A673 (cell line): Measurements from ENCODE around the gene FBXL15. TPM values are rescaled to one million over a fixed set of nuclear protein-coding genes. Genes with fewer than 3 reads are reported as not detected.

ENCODE experiments used
- BruUV-seq: library from RNA; stranded (reverse); fragments of 400-500 nt; replicated peaks from 2 replicates; lab custom pipeline; 2021; lab: Mats Ljungman, UMichigan
- CTCF ChIA-PET: fragments of 300-600 bp; sonication (Branson Sonifier 250); formaldehyde crosslinking; loops from one replicate; lab custom pipeline; 2022; ENCODE audit warnings: antibody characterized with exemption; lab: Charles Lee
- POLR2A ChIA-PET: fragments of 300-600 bp; sonication (Branson Sonifier 250); formaldehyde crosslinking; loops from one replicate; lab custom pipeline; 2022; ENCODE audit warnings: antibody characterized with exemption; ENCODE audit not compliant: low non-redundant PET; lab: Charles Lee
- DNase-seq: peaks from one replicate; pipeline ENCODE4 v3.0.0-alpha.2; 2015; ENCODE audit warnings: low spot score
- H3K27ac ChIP-seq: fragments of 200-600 bp; sonication (generic); 2 replicates; pipeline ENCODE4 v1.5.1; 2016; ENCODE audit warnings: mixed run types, low read depth, mild to moderate bottlenecking, mixed read lengths, antibody characterized with exemption, low read length; ENCODE audit not compliant: poor library complexity, severe bottlenecking
- H3K27me3 ChIP-seq: fragments of 200-600 bp; sonication (generic); replicated peaks from 2 replicates; pipeline ENCODE4 v1.6.1; 2017; ENCODE audit warnings: mixed run types, low read depth, mild to moderate bottlenecking, mixed read lengths, antibody characterized with exemption, low read length; ENCODE audit not compliant: insufficient read depth, poor library complexity
- H3K36me3 ChIP-seq: fragments of 200-600 bp; sonication (generic); 2 replicates; pipeline ENCODE4 v1.6.1; 2016; ENCODE audit warnings: mixed run types, mild to moderate bottlenecking, mixed read lengths, antibody characterized with exemption, low read length; ENCODE audit not compliant: insufficient read depth, poor library complexity, severe bottlenecking
- H3K4me1 ChIP-seq: fragments of 200-600 bp; sonication (generic); 2 replicates; pipeline ENCODE4 v1.6.1; 2017; ENCODE audit warnings: mixed run types, mild to moderate bottlenecking, mixed read lengths, antibody characterized with exemption, low read length; ENCODE audit not compliant: insufficient read depth, poor library complexity, severe bottlenecking
- H3K4me3 ChIP-seq: fragments of 200-600 bp; sonication (generic); 2 replicates; pipeline ENCODE4 v1.5.1; 2016; ENCODE audit warnings: low read depth, mixed run types, mild to moderate bottlenecking, mixed read lengths, low read length; ENCODE audit not compliant: poor library complexity, severe bottlenecking
- H3K9me3 ChIP-seq: fragments of 200-600 bp; sonication (generic); 2 replicates; pipeline ENCODE4 v1.6.1; 2016; ENCODE audit warnings: mixed run types, low read depth, mild to moderate bottlenecking, mixed read lengths, antibody characterized with exemption, low read length; ENCODE audit not compliant: poor library complexity, severe bottlenecking
- CTCF ChIP-seq: fragments of 300-800, 200-600 bp; sonication (generic); conservative IDR thresholded peaks from 2 replicates; pipeline ENCODE4 v1.5.1; 2017; ENCODE audit warnings: low read depth, mild to moderate bottlenecking, antibody characterized with exemption, low read length, moderate library complexity, mixed read lengths
- EZH2 ChIP-seq: fragments of 200-600 bp; sonication (generic); IDR thresholded peaks from 2 replicates; pipeline ENCODE4 v1.6.1; 2017; ENCODE audit warnings: borderline replicate concordance, low read depth, mild to moderate bottlenecking, mixed read lengths, antibody characterized with exemption, low read length; ENCODE audit not compliant: poor library complexity, severe bottlenecking
- intact Hi-C: fragments of 100-400 bp; cut with micrococcal nuclease; formaldehyde crosslinking; loops from one replicate; pipeline ENCODE4 v1.10.0; 2022; ENCODE audit not compliant: unreplicated experiment
- total RNA-seq: library from RNA; stranded (reverse); gene quantifications from 2 replicates; pipeline ENCODE4 v1.2.3, GENCODE V29; 2021

The FBXL15 gene
- total RNA-seq, 1 experiment from 2014 or later, result 8.9 TPM

GRCh38 chr10:102403115-102403514, 17.5 kb upstream of the FBXL15 start:
- Histone ChIP-seq H3K36me3 (no peaks in the 10 kb centered on the region), H3K27me3 (no peaks in the 10 kb centered on the region), H3K4me1 (peaks cover 4% of the 10 kb centered on the region), H3K9me3 (no peaks in the 10 kb centered on the region), H3K27ac (no peak overlapping the region), H3K4me3 (no peak overlapping the region)
- DNase-seq, result no peak
- no TSS peak for BruUV-seq
- POLR2A ChIA-PET, result no interaction called here
- TF ChIP-seq EZH2 (no peak), CTCF (no peak)
- intact Hi-C loops, result no loop called here
- CTCF ChIA-PET, result interaction anchor here (1.1 to 1.5 kb wide), 4 partner anchors 18 to 234 kb away, joined by 3 to 7 read pairs (median 4); partner anchors contain the start of gene FBXL15

GRCh38 chr10:102404361-102405107, 16.1 kb upstream of the FBXL15 start:
- peaks cover 13% of the 10 kb centered on the region for H3K4me1 ChIP-seq
- H3K27ac ChIP-seq, result no peak overlapping the region
- intact Hi-C loops, result no loop called here
- no peak for DNase-seq
- no TSS peak for BruUV-seq
- CTCF ChIA-PET, result interaction anchor here (0.9 to 1.5 kb wide), 3 partner anchors 16 to 235 kb away, joined by 3 to 7 read pairs (median 5); partner anchors contain the start of gene FBXL15
- no peaks in the 10 kb centered on the region for H3K9me3 ChIP-seq
- H3K4me3 ChIP-seq, result no peak overlapping the region
- POLR2A ChIA-PET, result no interaction called here
- no peaks in the 10 kb centered on the region for H3K27me3 ChIP-seq
- no peaks in the 10 kb centered on the region for H3K36me3 ChIP-seq
- TF ChIP-seq CTCF, result no peak
- TF ChIP-seq EZH2, result no peak

GRCh38 chr10:102405108-102405571, 15.5 kb upstream of the FBXL15 start:
- ChIA-PET POLR2A (no interaction called here), CTCF (interaction anchor here (0.5 kb wide), 1 partner anchor 10 kb away, joined by 4 read pairs; no protein-coding TSS in a partner anchor)
- Histone ChIP-seq H3K27me3 (no peaks in the 10 kb centered on the region), H3K4me1 (peaks cover 15% of the 10 kb centered on the region), H3K27ac (no peak overlapping the region), H3K9me3 (no peaks in the 10 kb centered on the region), H3K36me3 (no peaks in the 10 kb centered on the region), H3K4me3 (no peak overlapping the region)
- TF ChIP-seq CTCF, result no peak
- TF ChIP-seq EZH2, result no peak
- intact Hi-C loops, result no loop called here
- BruUV-seq, result no TSS peak
- DNase-seq, result no peak
